Caco-2 (cell line): Measurements from ENCODE around the gene NFIA. TPM values are rescaled to one million over a fixed set of nuclear protein-coding genes. Genes with fewer than 3 reads are reported as not detected.
A peak's percentile ranks its signal among the peaks of the same experiment; 100 is the strongest.

Source experiments
- BruUV-seq: library from RNA; stranded (reverse); fragments of 400-500 nt; replicated peaks from 2 replicates; lab custom pipeline; 2021; lab: Mats Ljungman, UMichigan
- CTCF ChIA-PET: fragments of 300-600 bp; sonication (Branson Sonifier 250); formaldehyde crosslinking; loops from one replicate; lab custom pipeline; 2022; ENCODE audit warnings: antibody characterized with exemption; lab: Charles Lee
- POLR2A ChIA-PET: fragments of 300-600 bp; sonication (Branson Sonifier 250); formaldehyde crosslinking; loops from one replicate; lab custom pipeline; 2022; ENCODE audit warnings: antibody characterized with exemption; lab: Charles Lee
- DNase-seq, 2 experiments: peaks; one replicate each; pipeline versions ENCODE4 v3.0.0 to v3.0.0-alpha.2; 2020 to 2022
- H3K27me3 ChIP-seq: replicated peaks from 2 replicates; pipeline ENCODE4 v1.6.0; 2011; ENCODE audit warnings: low read length; ENCODE audit not compliant: control insufficient read depth, insufficient read depth
- H3K36me3 ChIP-seq: 2 replicates; pipeline ENCODE4 v1.5.1; 2011; ENCODE audit warnings: low read length; ENCODE audit not compliant: control insufficient read depth, insufficient read depth
- H3K4me1 ChIP-seq: fragments of 250-450 bp; sonication (Bioruptor Pico); 2 replicates; pipeline ENCODE4 v1.5.1; 2020; ENCODE audit warnings: mild to moderate bottlenecking
- H3K4me3 ChIP-seq: 2 replicates; pipeline ENCODE4 v1.5.1; 2011; ENCODE audit warnings: low read depth, mild to moderate bottlenecking, control low read depth, low read length
- H3K9me3 ChIP-seq: fragments of 250-450 bp; sonication (Bioruptor Pico); 2 replicates; pipeline ENCODE4 v1.5.1; 2020; ENCODE audit warnings: mild to moderate bottlenecking, moderate library complexity
- H3K27ac Mint-ChIP-seq: one replicate; pipeline ENCODE4 v1.8.0; 2022; ENCODE audit warnings: mixed read lengths; ENCODE audit not compliant: unreplicated experiment
- H3K27me3 Mint-ChIP-seq: one replicate; pipeline ENCODE4 v1.8.0; 2022; ENCODE audit warnings: mixed read lengths; ENCODE audit not compliant: insufficient read depth, unreplicated experiment
- H3K36me3 Mint-ChIP-seq: one replicate; pipeline ENCODE4 v1.8.0; 2022; ENCODE audit warnings: mild to moderate bottlenecking, mixed read lengths; ENCODE audit not compliant: insufficient read depth, unreplicated experiment
- H3K4me1 Mint-ChIP-seq: one replicate; pipeline ENCODE4 v1.8.0; 2022; ENCODE audit warnings: low read depth, mixed read lengths; ENCODE audit not compliant: unreplicated experiment
- H3K4me3 Mint-ChIP-seq: one replicate; pipeline ENCODE4 v1.8.0; 2022; ENCODE audit warnings: mild to moderate bottlenecking, moderate library complexity, mixed read lengths; ENCODE audit not compliant: unreplicated experiment
- H3K9me3 Mint-ChIP-seq: one replicate; pipeline ENCODE4 v1.8.0; 2022; ENCODE audit warnings: mixed read lengths; ENCODE audit not compliant: unreplicated experiment
- CTCF ChIP-seq, 2 experiments: fragments of 200-600 bp in 1 of 2; IDR thresholded peaks; 1 replicate in 1 of 2; 2 replicates in 1 of 2; pipeline versions ENCODE4 v1.5.1 to v1.8.0; 2011 to 2022; ENCODE audit warnings: antibody characterized with exemption in 1 of 2, control low read depth in 1 of 2, inconsistent platforms in 1 of 2, low read depth in 1 of 2, low read length in 1 of 2, mild to moderate bottlenecking in 1 of 2, moderate library complexity in 1 of 2; ENCODE audit not compliant: insufficient read depth in 1 of 2, severe bottlenecking in 1 of 2, unreplicated experiment in 1 of 2
- intact Hi-C: fragments of 100-400 bp; cut with micrococcal nuclease; formaldehyde crosslinking; loops from one replicate; pipeline ENCODE4 v1.10.0; 2022; ENCODE audit not compliant: unreplicated experiment
- total RNA-seq: library from RNA; stranded (reverse); gene quantifications from 2 replicates; pipeline ENCODE4 v1.2.3, GENCODE V29; 2022

Gene NFIA
- total RNA-seq, 1 experiment from 2014 or later: 1.4 TPM

GRCh38 chr1:61435226-61435625 is 352.9 kb downstream of the NFIA start:
- intact Hi-C loops: no loop called here
- H3K4me1 ChIP-seq: peaks cover 18% of the 10 kb centered on the region
- BruUV-seq: no TSS peak
- no peaks in the 10 kb centered on the region for H3K27me3 ChIP-seq
- Mint-ChIP-seq H3K27me3 (no peaks in the 10 kb centered on the region), H3K36me3 (no peaks in the 10 kb centered on the region), H3K4me3 (no peak overlapping the region), H3K27ac (no peak overlapping the region), H3K4me1 (peaks cover 13% of the 10 kb centered on the region), H3K9me3 (no peaks in the 10 kb centered on the region)
- no peak for DNase-seq
- TF ChIP-seq CTCF (IDR thresholded peaks at IDR 0.05; ENCODE audit: insufficient read depth in 1 of 2, low read depth in 1 of 2, low read length in 1 of 2, severe bottlenecking in 1 of 2, unreplicated experiment in 1 of 2): no peak
- no peaks in the 10 kb centered on the region for H3K36me3 ChIP-seq
- H3K4me3 ChIP-seq: no peak overlapping the region
- CTCF ChIA-PET: no interaction called here
- POLR2A ChIA-PET: no interaction called here
- no peaks in the 10 kb centered on the region for H3K9me3 ChIP-seq

- Histone ChIP-seq H3K36me3 (no peaks in the 10 kb centered on the region), H3K4me1 (peaks cover 20% of the 10 kb centered on the region), H3K9me3 (no peaks in the 10 kb centered on the region), H3K27me3 (no peaks in the 10 kb centered on the region), H3K4me3 (no peak overlapping the region)
- no peak for DNase-seq
- Mint-ChIP-seq H3K27me3 (no peaks in the 10 kb centered on the region), H3K9me3 (no peaks in the 10 kb centered on the region), H3K36me3 (no peaks in the 10 kb centered on the region), H3K4me3 (no peak overlapping the region), H3K4me1 (peaks cover 15% of the 10 kb centered on the region), H3K27ac (peak overlapping the region; percentile 26)
- no peak for TF ChIP-seq CTCF (IDR thresholded peaks at IDR 0.05; ENCODE audit: insufficient read depth in 1 of 2, low read depth in 1 of 2, low read length in 1 of 2, severe bottlenecking in 1 of 2, unreplicated experiment in 1 of 2)
- ChIA-PET CTCF (no interaction called here), POLR2A (no interaction called here)
- intact Hi-C loops: no loop called here
- BruUV-seq: no TSS peak
These were observed 353.7 kb downstream of the NFIA start for GRCh38 chr1:61436016-61436415.

- no TSS peak for BruUV-seq
- Mint-ChIP-seq H3K4me1 (peaks cover 20% of the 10 kb centered on the region), H3K4me3 (no peak overlapping the region), H3K27ac (peak overlapping the region; percentile 26), H3K36me3 (no peaks in the 10 kb centered on the region), H3K9me3 (no peaks in the 10 kb centered on the region), H3K27me3 (no peaks in the 10 kb centered on the region)
- no peak for TF ChIP-seq CTCF (IDR thresholded peaks at IDR 0.05; ENCODE audit: insufficient read depth in 1 of 2, low read depth in 1 of 2, low read length in 1 of 2, severe bottlenecking in 1 of 2, unreplicated experiment in 1 of 2)
- no peaks in the 10 kb centered on the region for H3K36me3 ChIP-seq
- no peak overlapping the region for H3K4me3 ChIP-seq
- POLR2A ChIA-PET: no interaction called here
- H3K4me1 ChIP-seq: peaks cover 26% of the 10 kb centered on the region
- DNase-seq: no peak
- CTCF ChIA-PET: no interaction called here
- no peaks in the 10 kb centered on the region for H3K9me3 ChIP-seq
- H3K27me3 ChIP-seq: no peaks in the 10 kb centered on the region
- intact Hi-C loops: no loop called here
These were observed 354.2 kb downstream of the NFIA start for GRCh38 chr1:61436491-61437120.
